ENCODE results near the gene CNST.

CNST gene

DNA sequence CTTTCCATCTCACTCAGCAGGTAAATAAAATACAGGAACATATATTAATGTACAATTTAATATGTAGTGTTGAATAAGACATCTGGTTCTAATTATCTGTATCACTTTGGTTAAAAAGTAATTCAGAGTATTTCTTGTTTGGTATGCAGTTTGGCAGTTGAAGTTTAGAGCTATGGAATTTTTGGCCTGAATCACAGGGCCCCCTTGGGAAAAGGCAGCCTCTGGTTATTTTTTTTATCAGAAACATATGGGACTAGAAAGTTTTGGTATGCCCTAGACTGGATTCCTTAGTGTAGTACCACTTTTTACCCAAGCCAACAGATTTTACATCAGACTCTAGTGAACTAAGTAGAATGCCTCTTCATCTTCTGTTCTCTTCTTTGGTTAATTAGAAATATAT lies 26.4 kb downstream of the CNST start:
- no peak overlapping the region for H3K4me3 ChIP-seq (ENCODE audit: low read depth, low read length)
- peak; percentile 91 for DNase-seq (ENCODE audit: low read depth, low spot score)
- POLR2A ChIA-PET: interaction anchor here (1.2 kb wide), 1 partner anchor 17 kb away, joined by 4 read pairs; no protein-coding TSS in a partner anchor
- CTCF ChIA-PET: interaction anchor here (1.1 kb wide), 1 partner anchor 26 kb away, joined by 3 read pairs; the partner anchor contains the start of gene CNST
- TF ChIP-seq, protein P1, sequence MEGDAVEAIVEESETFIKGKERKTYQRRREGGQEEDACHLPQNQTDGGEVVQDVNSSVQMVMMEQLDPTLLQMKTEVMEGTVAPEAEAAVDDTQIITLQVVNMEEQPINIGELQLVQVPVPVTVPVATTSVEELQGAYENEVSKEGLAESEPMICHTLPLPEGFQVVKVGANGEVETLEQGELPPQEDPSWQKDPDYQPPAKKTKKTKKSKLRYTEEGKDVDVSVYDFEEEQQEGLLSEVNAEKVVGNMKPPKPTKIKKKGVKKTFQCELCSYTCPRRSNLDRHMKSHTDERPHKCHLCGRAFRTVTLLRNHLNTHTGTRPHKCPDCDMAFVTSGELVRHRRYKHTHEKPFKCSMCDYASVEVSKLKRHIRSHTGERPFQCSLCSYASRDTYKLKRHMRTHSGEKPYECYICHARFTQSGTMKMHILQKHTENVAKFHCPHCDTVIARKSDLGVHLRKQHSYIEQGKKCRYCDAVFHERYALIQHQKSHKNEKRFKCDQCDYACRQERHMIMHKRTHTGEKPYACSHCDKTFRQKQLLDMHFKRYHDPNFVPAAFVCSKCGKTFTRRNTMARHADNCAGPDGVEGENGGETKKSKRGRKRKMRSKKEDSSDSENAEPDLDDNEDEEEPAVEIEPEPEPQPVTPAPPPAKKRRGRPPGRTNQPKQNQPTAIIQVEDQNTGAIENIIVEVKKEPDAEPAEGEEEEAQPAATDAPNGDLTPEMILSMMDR (IDR thresholded peaks at IDR 0.05; ENCODE audit: insufficient read depth, low read length, missing control alignments): no peak

DNA sequence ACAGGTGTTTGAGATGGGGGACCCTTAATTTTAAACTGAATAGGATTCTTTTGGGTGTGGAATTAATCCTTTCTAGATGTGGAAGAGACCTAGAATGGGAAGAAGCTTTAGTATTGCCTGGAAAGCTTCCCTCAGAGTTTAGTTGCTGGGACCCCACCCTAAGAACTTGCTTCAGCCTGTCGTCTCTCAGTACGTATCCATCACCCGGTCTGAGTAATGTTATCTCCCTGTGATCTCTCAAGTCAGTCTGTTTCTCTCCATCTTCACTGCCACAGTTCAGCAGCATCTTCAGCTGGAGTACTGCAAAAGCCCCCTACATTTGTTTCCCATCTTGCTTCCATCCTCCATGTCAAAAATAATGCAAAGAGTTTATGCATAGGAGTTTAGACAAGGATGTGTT lies 28.9 kb downstream of the CNST start:
- CTCF ChIA-PET: interaction anchor here (0.7 to 2.1 kb wide), 4 partner anchors 13 to 35 kb away, joined by 3 to 7 read pairs (median 3); no protein-coding TSS in a partner anchor
- POLR2A ChIA-PET: interaction anchor here (0.7 kb wide), 1 partner anchor 14 kb away, joined by 3 read pairs; no protein-coding TSS in a partner anchor

DNA sequence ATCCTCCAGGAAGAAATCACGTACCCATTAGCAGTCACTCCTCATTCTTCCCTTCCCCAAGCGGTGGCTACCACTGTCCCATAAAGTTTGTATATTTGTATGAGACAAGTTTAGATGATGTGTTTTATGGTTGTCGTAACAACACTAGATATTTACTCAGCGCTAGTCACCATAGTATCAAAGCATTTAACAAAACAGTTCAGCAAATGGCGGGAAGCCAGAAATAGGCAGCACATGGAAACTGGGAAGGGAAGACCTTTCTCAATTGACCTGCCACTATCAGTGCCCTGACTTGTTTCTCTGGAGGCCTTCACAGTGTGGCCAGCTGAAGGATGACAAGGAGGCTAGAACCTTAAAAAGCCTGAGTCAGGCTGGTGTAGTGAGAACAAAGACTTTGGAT lies 31.1 kb downstream of the CNST start:
- DNase-seq (ENCODE audit: low read depth, low spot score): peak; percentile 34
- POLR2A ChIA-PET: no interaction called here

More for the DNA sequence above, 28.9 kb downstream of the CNST start:
- H3K4me3 ChIP-seq (ENCODE audit: low read depth, low read length): no peak overlapping the region
- TF ChIP-seq, protein P1 (IDR thresholded peaks at IDR 0.05; ENCODE audit: insufficient read depth, low read length, missing control alignments): no peak
- no peak for DNase-seq (ENCODE audit: low read depth, low spot score)

DNA sequence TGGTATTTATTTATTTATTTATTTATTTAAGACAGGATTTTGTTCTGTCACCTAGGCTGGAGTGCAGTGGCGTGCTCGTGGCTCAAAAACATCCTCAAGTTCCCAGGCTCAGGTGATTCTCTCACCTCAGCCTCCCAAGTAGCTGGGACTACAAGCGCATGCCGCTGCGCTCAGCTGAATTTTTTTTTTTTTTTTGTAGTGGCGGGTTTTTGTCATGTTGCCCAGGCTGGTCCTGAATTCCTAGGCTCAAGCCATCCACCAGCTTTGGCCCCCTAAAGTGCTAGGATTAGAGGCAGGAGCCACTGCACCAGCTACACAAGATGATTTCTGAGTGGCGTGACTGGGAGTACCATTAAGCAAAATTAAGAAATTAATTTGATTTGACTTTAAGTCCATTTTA lies 31.7 kb downstream of the CNST start:
- DNase-seq (ENCODE audit: low read depth, low spot score): no peak
- ChIA-PET CTCF (interaction anchor here (1.0 kb wide), 1 partner anchor 10 kb away, joined by 4 read pairs; no protein-coding TSS in a partner anchor), POLR2A (no interaction called here)

More for the DNA sequence above, 31.1 kb downstream of the CNST start:
- TF ChIP-seq, protein P1 (IDR thresholded peaks at IDR 0.05; ENCODE audit: insufficient read depth, low read length, missing control alignments): no peak
- no peak overlapping the region for H3K4me3 ChIP-seq (ENCODE audit: low read depth, low read length)
- CTCF ChIA-PET: interaction anchor here (1.0 kb wide), 1 partner anchor 11 kb away, joined by 4 read pairs; no protein-coding TSS in a partner anchor

DNA sequence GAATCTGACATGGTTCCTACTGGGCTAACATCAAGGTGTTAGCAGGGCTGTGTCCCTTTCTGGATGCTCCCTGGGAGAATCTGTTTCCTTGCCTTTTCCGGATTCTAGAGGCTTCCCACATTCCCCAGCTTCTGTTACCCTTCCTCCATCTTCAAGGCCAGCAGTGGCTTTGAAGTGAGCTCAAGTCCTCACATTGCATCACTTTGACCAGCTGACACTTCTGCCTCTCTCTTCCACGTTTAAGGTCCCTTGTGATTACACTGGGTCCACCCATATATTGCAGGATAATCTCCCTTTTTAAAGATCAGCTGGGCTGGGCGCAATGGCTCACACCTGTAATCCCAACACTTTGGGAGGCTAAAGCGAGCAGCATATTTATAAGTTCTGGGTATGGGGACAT lies 33.1 kb downstream of the CNST start:
- POLR2A ChIA-PET: no interaction called here
- TF ChIP-seq, protein P1 (IDR thresholded peaks at IDR 0.05; ENCODE audit: insufficient read depth, low read length, missing control alignments): no peak
- H3K4me3 ChIP-seq (ENCODE audit: low read depth, low read length): no peak overlapping the region
- DNase-seq (ENCODE audit: low read depth, low spot score): no peak
- CTCF ChIA-PET: interaction anchor here (1.0 to 1.9 kb wide), 3 partner anchors 9 to 107 kb away, joined by 3 to 6 read pairs (median 3); no protein-coding TSS in a partner anchor

More for the DNA sequence above, 31.7 kb downstream of the CNST start:
- H3K4me3 ChIP-seq (ENCODE audit: low read depth, low read length): no peak overlapping the region
- TF ChIP-seq, protein P1 (IDR thresholded peaks at IDR 0.05; ENCODE audit: insufficient read depth, low read length, missing control alignments): no peak

DNA sequence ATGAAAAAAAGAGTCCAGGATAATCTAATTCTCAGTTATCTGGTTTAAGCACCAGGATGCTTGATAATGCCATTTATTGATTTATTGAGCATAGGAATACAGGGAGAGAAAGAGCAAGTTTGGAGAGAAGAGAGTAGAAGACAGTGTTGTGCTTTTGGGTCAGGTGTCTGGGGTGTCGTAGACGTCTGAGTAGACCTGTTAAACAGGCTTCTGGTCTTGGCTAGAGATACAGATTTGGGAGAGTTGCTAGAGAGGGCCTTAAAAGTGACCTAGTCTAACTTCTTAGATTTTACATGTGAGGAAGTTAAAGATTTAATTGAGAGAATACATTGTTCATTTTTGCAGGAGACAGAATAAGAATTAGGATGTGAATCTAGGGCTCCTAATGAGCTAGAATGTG lies 34.3 kb downstream of the CNST start:
- TF ChIP-seq, protein P1 (IDR thresholded peaks at IDR 0.05; ENCODE audit: insufficient read depth, low read length, missing control alignments): no peak
- DNase-seq (ENCODE audit: low read depth, low spot score): no peak
- ChIA-PET POLR2A (no interaction called here), CTCF (interaction anchor here (0.6 to 1.9 kb wide), 3 partner anchors 8 to 154 kb away, joined by 3 to 6 read pairs (median 3); no protein-coding TSS in a partner anchor)
- H3K4me3 ChIP-seq (ENCODE audit: low read depth, low read length): no peak overlapping the region

All from AG04449 (cell line).